ENCODE results near the gene GHR.
A peak's percentile ranks its signal among the peaks of the same experiment; 100 is the strongest.

Gene GHR

DNA sequence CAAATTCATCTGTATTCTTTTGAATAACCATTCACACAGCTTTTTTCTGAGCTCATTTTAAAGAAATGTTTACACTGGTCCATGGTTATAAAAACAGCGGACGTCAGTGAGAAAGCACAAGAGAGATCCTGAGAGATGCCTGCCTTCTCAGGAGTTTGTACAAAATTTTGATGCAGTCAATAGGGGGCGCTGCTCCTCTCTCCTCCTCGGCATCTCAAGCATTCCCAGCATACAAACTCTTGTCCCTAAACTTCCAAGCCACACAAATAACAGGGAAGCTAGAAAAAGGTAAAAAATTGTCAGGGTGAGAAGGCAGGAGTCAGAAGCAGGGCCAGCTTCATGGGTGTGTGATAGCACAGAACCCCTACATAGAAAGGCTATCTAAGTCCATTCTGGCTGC, 322.2 kb downstream of the GHR start:
- DNase-seq = no peak

DNA sequence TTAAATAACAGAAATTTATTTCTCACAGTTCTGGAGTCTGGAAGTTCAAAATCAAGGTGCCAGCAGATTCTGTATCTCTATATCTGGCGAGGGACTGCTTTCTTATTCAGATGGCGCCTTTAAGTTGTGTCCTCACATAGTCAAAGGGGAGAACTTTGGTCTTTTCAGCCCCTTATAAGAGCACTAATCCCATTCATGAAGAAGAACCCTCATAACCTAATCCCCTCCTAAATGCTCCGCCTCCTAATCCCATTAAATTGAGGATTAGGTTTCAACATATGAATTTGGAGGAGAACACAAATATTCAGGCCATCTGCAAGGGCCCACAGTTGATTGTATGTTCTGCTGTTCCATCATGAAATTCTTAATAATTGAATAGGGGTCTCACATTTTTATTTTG, 322.6 kb downstream of the GHR start:
- DNase-seq = no peak

DNA sequence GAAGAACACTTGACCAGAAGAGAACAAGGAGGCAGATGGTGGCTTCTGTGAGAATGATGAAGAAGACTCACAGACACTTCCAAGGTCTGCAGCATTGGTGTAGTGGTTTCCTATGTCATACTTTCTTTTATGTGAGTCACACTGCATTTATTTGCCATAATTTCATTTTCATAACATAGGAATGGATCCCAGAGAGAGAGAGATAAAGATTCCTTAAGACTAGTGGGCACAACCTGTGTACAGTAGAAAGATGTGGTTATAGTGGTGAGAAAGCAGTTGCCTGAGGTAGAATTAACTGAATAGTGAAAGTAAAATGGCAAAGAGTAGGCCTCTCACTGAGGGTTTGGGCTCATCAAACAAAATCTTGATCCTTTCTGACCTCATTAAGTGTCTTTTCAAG, 325.8 kb downstream of the GHR start:
- no peak for DNase-seq

DNA sequence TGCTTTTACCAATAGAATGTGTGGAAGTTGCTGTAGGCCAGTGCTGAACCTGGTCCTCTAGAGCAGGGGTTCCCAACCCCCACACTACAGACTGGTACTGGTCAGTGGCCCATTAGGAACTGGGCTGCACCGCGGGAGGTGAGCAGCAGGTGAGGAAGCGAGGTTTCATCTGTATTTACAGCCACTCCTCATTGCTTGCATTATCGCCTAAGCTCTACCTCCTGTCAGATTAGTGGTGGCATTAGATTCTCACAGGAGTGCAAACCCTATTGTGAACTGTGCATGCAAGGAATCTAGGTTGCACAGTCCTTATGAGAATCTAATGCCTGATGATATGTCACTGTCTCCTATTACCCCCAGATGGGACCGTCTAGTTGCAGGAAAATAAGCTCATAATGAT, 327.3 kb downstream of the GHR start:
- no peak for DNase-seq

DNA sequence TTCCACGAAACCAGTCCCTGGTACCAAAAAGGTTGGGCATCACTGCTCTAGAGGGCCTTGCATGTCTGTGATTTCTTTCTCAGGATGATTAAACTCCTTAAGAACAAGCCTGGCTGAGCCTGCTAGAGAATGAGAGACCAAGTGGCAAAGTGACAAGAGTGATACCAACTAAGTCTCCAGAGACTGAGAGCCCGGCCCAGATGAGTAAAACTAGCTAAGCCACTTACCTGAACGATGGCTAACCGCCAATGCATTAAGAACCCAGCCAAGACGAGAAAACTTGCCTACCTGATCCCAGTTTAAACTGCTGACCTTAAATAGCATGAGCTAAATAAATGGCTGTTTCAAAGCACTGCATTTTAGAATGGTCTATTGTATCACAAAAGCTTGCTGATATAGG, 327.8 kb downstream of the GHR start:
- no peak for DNase-seq

DNA sequence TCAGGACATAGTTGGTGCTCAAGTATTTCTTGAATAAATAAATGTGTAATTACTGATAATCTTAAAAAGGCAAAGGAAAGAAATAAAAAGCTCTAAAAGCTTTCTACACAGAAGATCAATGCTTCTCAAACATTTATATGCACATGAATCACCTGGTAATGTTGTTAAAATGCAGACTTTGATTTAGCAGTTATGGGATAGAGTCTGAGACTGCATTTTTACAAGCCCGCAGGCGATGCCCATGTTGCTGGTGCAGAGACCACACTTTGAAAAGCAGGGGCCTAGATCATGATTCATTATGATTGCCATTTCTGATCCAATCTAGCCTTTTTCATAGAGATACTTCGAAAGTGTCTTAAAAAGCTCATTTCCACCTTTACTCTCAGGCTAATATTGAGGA, 329.9 kb downstream of the GHR start:
- DNase-seq = no peak

DNA sequence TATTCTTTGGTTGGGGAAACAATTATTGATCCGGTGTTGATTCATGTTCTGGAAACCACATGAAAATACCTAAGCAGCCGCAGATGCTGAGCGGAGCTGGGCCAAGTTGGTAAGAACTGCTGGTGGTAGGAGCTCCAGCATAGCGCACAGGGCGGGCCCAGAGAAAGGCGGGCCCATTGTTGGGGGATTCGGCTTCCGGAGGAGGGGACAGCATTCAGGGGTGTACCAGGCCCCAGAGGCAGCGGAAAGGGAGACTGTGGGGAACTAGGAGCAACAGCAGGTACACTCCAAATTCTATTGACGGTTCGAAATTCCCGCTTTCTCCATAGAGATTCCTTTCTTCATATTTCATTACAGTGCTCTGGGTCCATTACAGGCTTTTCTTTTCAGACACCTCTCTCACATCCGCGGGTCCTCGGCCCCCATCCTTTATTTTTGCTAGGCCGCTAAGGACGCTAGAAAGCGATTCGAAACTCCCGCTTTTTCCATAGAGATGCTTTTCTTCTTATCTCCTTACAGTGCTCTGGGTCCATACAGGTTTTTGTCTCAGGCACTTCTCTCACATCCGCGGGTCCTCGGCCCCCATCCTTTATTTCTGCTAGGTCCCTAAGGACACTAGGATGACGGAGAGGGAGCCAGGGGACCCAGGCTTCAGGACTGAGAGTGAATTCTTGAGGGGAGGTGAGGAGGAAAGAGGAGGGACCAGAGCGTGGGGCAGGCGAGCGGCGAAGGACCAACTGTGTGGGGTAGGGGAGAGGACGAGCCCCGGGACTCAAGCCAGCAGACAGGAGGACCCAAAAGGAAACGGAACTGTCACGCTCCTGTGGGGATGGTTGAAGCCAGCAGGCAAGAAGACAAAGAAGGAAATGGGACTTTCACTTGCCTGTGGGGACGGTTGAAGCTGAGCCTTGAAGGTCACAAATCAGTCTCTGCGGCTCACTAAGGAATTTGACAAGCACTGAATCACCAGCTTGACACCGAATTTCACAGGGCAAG, 333.7 kb downstream of the GHR start, which contains the start of gene CCDC152:
Gene CCDC152, plus strand, starts transcription at position 213 of the 996 bp plus-strand sequence. CDS start 2,304 bp downstream, outside the sequence.
- peak; percentile 14 to 54 for DNase-seq

DNA sequence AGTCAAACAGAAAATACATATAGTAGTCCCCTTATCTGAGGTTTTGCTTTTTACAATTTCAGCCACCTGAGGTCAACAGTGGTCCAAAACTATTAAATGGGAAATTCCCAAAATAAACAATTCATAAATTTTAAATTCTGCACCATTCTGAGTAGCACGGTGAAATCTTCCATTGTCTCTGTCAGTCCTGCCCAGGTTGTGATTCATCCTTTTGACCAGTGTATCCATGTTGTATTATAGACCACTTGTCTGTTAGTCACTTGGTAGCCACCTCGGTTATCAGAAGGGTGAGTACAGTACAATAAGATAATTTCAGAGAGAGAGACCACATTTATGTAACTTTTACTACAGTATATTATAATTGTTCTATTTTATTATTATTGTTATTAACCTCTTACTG, 336.2 kb downstream of the GHR start:
- DNase-seq = no peak

DNA sequence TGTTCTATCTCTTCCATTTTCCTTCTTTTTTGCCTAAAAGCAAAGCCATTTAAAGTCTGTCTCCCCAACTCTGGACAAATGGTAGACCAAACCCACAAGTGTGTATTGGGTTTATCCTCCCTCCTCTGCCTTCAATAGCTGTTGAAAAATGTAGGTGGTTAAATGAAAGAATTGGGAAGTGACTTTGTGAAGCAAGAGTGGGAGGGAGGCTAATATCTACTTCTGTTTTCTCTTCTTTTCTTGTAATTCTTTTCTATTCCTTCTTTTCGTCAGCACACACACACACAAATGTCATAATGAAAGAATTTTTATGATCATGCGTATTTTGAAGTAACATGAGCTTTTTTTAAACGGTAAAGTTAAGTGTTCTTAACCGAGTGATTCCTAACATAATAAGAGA, 337.2 kb downstream of the GHR start:
- DNase-seq = no peak

DNA sequence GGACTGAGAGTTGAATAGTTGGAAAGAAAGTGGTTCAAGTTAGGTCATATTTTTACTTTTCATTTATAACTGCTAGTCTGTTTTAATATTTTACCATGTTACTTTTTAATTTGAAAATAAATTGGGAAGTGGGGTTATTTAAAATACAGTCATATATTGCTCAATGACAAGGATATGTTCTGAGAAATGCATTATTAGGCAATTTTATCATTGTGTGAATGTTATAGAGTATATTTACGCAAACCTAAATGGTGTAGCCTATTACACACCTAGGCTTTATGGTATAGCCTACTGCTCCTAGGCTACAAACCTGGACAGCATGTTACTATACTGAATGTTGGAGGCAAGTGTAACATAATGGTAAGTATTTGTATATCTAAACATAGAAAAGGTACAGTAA, 338.6 kb downstream of the GHR start:
- no peak for DNase-seq

DNA sequence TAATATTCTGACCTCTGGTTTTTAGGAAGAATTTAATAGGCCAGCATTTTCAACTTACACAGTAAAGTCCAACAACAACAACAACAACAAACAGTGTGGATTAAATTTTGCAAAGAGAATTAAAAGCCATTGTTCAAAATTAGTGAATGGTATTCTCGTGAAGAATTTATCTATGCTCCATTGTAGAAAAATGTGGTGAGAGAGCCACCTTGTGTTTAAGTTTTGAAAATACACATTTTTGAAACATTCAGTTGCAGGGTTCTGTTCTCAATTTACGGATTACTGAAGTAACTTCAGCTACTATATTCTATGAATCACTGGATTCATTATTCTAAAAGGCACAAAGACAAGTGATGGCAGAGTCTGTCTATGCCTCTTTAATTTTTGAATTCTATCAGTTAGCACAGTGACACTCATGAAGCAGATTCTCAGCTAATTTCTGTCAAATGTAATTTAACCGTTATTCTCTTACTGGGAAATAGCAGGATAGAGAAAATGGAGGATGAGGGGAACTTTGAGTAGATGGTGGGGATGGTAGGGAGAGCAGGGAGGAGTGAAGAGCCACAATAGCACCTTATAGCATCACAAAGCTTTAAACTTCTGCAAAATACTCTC, 344.4 kb downstream of the GHR start:
- DNase-seq = peak in 1 of 2 donors; percentile 34

DNA sequence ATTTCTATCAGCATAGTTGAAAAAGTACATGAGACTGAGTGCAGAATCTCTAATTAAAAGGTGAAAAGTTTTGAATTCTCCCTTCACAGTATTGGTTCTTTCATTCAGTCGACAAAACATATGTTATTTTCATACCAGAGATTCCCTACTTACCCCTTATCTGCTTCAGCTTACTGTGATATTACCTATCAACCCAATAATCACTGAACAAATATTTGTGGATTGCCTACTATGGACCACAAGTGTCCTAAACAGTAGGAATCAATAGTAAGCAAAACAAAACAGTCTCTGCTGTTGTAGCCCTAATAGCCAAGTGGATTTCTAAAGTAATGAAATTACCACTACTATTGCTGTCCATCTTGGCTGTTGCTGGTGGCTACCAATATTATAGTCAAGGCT, 344.9 kb downstream of the GHR start:
- DNase-seq = no peak

DNA sequence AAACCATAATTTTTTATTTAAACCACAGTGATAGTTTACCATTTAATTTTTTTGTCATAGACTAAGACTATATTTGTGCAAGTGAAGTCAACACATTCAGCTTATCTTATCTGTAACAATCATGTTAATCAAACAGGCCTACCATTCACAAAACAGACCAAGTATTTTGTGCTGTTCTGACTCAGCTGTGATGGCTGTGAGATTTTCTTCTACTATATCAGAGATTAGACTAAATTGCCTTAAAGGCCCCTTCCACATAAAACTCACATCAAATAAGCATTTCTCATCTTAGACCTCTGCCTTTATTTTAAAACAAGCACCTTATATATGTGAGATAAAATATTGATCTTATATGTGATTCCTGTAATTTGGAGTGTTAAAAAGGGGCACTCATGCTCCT, 346.8 kb downstream of the GHR start:
- no peak for DNase-seq
